NCI-H2029 treated with DMSO at 0.1 percent for 48 hours (cell line): ENCODE data around the gene WDR55.
"Not testable (repeated sequence)": the region's sequence is repeated elsewhere in the genome, so short reads cannot be mapped to it uniquely, and the experiment has no call there.

ENCODE experiments used
- DNase-seq: peaks from one replicate; lab custom pipeline; 2025; lab: John Stamatoyannopoulos, UW

The WDR55 gene

GRCh38 chr5:140710899-140711552, 46.3 kb downstream of the WDR55 start:
- peak; percentile 84 for DNase-seq

- DNase-seq, result no peak
Measured at GRCh38 chr5:140711794-140712193, 47.1 kb downstream of the WDR55 start.

- DNase-seq, result no peak
Measured at GRCh38 chr5:140713562-140714094, 48.9 kb downstream of the WDR55 start.

- not testable (repeated sequence) for DNase-seq
Measured at GRCh38 chr5:140716238-140716637, 51.5 kb downstream of the WDR55 start.

GRCh38 chr5:140718266-140718592, 53.5 kb downstream of the WDR55 start:
- DNase-seq, result no peak

- DNase-seq, result not testable (repeated sequence)
Measured at GRCh38 chr5:140720738-140721137, 56.0 kb downstream of the WDR55 start.

- DNase-seq, result not testable (repeated sequence)
Measured at GRCh38 chr5:140721395-140721794, 56.7 kb downstream of the WDR55 start.
